Measurements from ENCODE around the gene ZNF532.
"Not testable (repeated sequence)": the region's sequence is repeated elsewhere in the genome, so short reads cannot be mapped to it uniquely, and the experiment has no call there.

Gene ZNF532

GRCh38 chr18:58850786-58851469 is 13.7 kb upstream of the ZNF532 start:
- no peak for DNase-seq (ENCODE audit: low read depth)

- no peak for DNase-seq (ENCODE audit: low read depth)
Measured at GRCh38 chr18:58851856-58852255, 12.8 kb upstream of the ZNF532 start.

- no peak for DNase-seq (ENCODE audit: low read depth)
Measured at GRCh38 chr18:58852629-58853028, 12.0 kb upstream of the ZNF532 start.

GRCh38 chr18:58853561-58853960 is 11.1 kb upstream of the ZNF532 start:
- DNase-seq (ENCODE audit: low read depth) = no peak

- DNase-seq (ENCODE audit: low read depth) = not testable (repeated sequence)
Measured at GRCh38 chr18:58855521-58855920, 9.2 kb upstream of the ZNF532 start.

GRCh38 chr18:58856881-58857280 is 7.8 kb upstream of the ZNF532 start:
- DNase-seq (ENCODE audit: low read depth) = no peak

GRCh38 chr18:58858591-58859468 is 5.8 kb upstream of the ZNF532 start:
- DNase-seq (ENCODE audit: low read depth) = no peak

GRCh38 chr18:58859907-58860306 is 4.8 kb upstream of the ZNF532 start:
- DNase-seq (ENCODE audit: low read depth) = no peak

GRCh38 chr18:58860747-58861231 is 3.9 kb upstream of the ZNF532 start:
- DNase-seq (ENCODE audit: low read depth) = no peak

- no peak for DNase-seq (ENCODE audit: low read depth)
Measured at GRCh38 chr18:58861353-58861752, 3.3 kb upstream of the ZNF532 start.

GRCh38 chr18:58861861-58862301 is 2.8 kb upstream of the ZNF532 start:
- no peak for DNase-seq (ENCODE audit: low read depth)

GRCh38 chr18:58862356-58862755 is 2.3 kb upstream of the ZNF532 start:
- DNase-seq (ENCODE audit: low read depth) = no peak

GRCh38 chr18:58862851-58863538 is 1.7 kb upstream of the ZNF532 start:
- DNase-seq (ENCODE audit: low read depth) = no peak

GRCh38 chr18:58863539-58864145 is 1.0 kb upstream of the ZNF532 start:
- peak; percentile 15 for DNase-seq (ENCODE audit: low read depth)

- no peak for DNase-seq (ENCODE audit: low read depth)
Measured at GRCh38 chr18:58865033-58865590, 435 bp downstream of the ZNF532 start.

- DNase-seq (ENCODE audit: low read depth) = no peak
Measured at GRCh38 chr18:58865701-58866065, 1.0 kb downstream of the ZNF532 start.

GRCh38 chr18:58866066-58866772 is 1.5 kb downstream of the ZNF532 start:
- no peak for DNase-seq (ENCODE audit: low read depth)

GRCh38 chr18:58866773-58867150 is 2.1 kb downstream of the ZNF532 start:
- DNase-seq (ENCODE audit: low read depth) = no peak

GRCh38 chr18:58867281-58867961 is 2.7 kb downstream of the ZNF532 start:
- no peak for DNase-seq (ENCODE audit: low read depth)

GRCh38 chr18:58868440-58868839 is 3.8 kb downstream of the ZNF532 start:
- no peak for DNase-seq (ENCODE audit: low read depth)

- no peak for DNase-seq (ENCODE audit: low read depth)
Measured at GRCh38 chr18:58870130-58870529, 5.5 kb downstream of the ZNF532 start.

Data from activated T-helper 1 cell treated with Interleukin-2 at 50 U/mL for 16 hours (primary cell).